NCI-H748 (cell line): ENCODE data around the gene SBF2.
"Not testable (repeated sequence)": the region's sequence is repeated elsewhere in the genome, so short reads cannot be mapped to it uniquely, and the experiment has no call there.

Experiments used
- DNase-seq: peaks from one replicate; lab custom pipeline; 2025; ENCODE audit not compliant: unreplicated experiment; lab: John Stamatoyannopoulos, UW

The SBF2 gene

GRCh38 chr11:10023212-10023611 lies 270.8 kb downstream of the SBF2 start:
- no peak for DNase-seq

- no peak for DNase-seq
These were observed 271.3 kb downstream of the SBF2 start for GRCh38 chr11:10022764-10023163.

- peak; percentile 53 for DNase-seq
These were observed 272.5 kb downstream of the SBF2 start for GRCh38 chr11:10021563-10021962.

- DNase-seq: no peak
These were observed 273.9 kb downstream of the SBF2 start for GRCh38 chr11:10019906-10020682.

- no peak for DNase-seq
These were observed 276.1 kb downstream of the SBF2 start for GRCh38 chr11:10017911-10018310.

GRCh38 chr11:10017050-10017449 lies 277.0 kb downstream of the SBF2 start:
- DNase-seq: no peak

- no peak for DNase-seq
These were observed 282.0 kb downstream of the SBF2 start for GRCh38 chr11:10012068-10012467.

GRCh38 chr11:10005955-10006525 lies 288.0 kb downstream of the SBF2 start:
- no peak for DNase-seq

- no peak for DNase-seq
These were observed 289.4 kb downstream of the SBF2 start for GRCh38 chr11:10004526-10005113.

- no peak for DNase-seq
These were observed 291.8 kb downstream of the SBF2 start for GRCh38 chr11:10002221-10002620.

GRCh38 chr11:9992306-9992705 lies 301.7 kb downstream of the SBF2 start:
- no peak for DNase-seq

- no peak for DNase-seq
These were observed 303.6 kb downstream of the SBF2 start for GRCh38 chr11:9990221-9990973.

- DNase-seq: not testable (repeated sequence)
These were observed 306.7 kb downstream of the SBF2 start for GRCh38 chr11:9987303-9987702.

- DNase-seq: peak; percentile 41
These were observed 311.0 kb downstream of the SBF2 start for GRCh38 chr11:9982796-9983579.

GRCh38 chr11:9982127-9982795 lies 311.8 kb downstream of the SBF2 start:
- no peak for DNase-seq

GRCh38 chr11:9980931-9981330 lies 313.1 kb downstream of the SBF2 start:
- DNase-seq: no peak

GRCh38 chr11:9977554-9977953 lies 316.5 kb downstream of the SBF2 start:
- DNase-seq: no peak

- DNase-seq: no peak
These were observed 319.6 kb downstream of the SBF2 start for GRCh38 chr11:9974375-9974774.

GRCh38 chr11:9973921-9974320 lies 320.1 kb downstream of the SBF2 start:
- DNase-seq: no peak

GRCh38 chr11:9972989-9973388 lies 321.0 kb downstream of the SBF2 start:
- DNase-seq: peak; percentile 51
